GM23248 (cell line): ENCODE measurements around the gene RAB35. TPM values are rescaled to one million over a fixed set of nuclear protein-coding genes. Genes with fewer than 3 reads are reported as not detected.

Source experiments
- DNase-seq: peaks from one replicate; pipeline ENCODE4 v3.0.0-alpha.2; 2015
- H2AFZ ChIP-seq: fragments of 200-600 bp; sonication (generic); 2 replicates; pipeline ENCODE4 v1.6.1; 2016; ENCODE audit warnings: antibody characterized with exemption
- H3F3A ChIP-seq: fragments of 200-600 bp; sonication (generic); 2 replicates; pipeline ENCODE4 v1.6.1; 2016; ENCODE audit warnings: mild to moderate bottlenecking, antibody characterized with exemption, mixed run types; ENCODE audit not compliant: insufficient read depth
- H3K27ac ChIP-seq: fragments of 200-600 bp; sonication (generic); 2 replicates; pipeline ENCODE4 v1.5.1; 2016; ENCODE audit warnings: mild to moderate bottlenecking
- H3K27me3 ChIP-seq: fragments of 200-600 bp; sonication (generic); replicated peaks from 2 replicates; pipeline ENCODE4 v1.6.1; 2016; ENCODE audit warnings: mild to moderate bottlenecking; ENCODE audit not compliant: insufficient read depth
- H3K36me3 ChIP-seq: fragments of 200-600 bp; sonication (generic); 2 replicates; pipeline ENCODE4 v1.6.1; 2016; ENCODE audit warnings: low read depth, mild to moderate bottlenecking
- H3K4me1 ChIP-seq: fragments of 200-600 bp; sonication (generic); 2 replicates; pipeline ENCODE4 v1.6.1; 2016; ENCODE audit warnings: mild to moderate bottlenecking; ENCODE audit not compliant: insufficient read depth
- H3K4me2 ChIP-seq: fragments of 200-600 bp; sonication (generic); one replicate; pipeline ENCODE4 v1.6.1; 2016; ENCODE audit warnings: mild to moderate bottlenecking; ENCODE audit not compliant: unreplicated experiment
- H3K4me3 ChIP-seq: fragments of 200-600 bp; sonication (generic); 2 replicates; pipeline ENCODE4 v1.5.1; 2016; ENCODE audit warnings: mild to moderate bottlenecking
- H3K79me2 ChIP-seq: fragments of 200-600 bp; sonication (generic); 2 replicates; pipeline ENCODE4 v1.6.1; 2016; ENCODE audit warnings: mild to moderate bottlenecking; ENCODE audit not compliant: insufficient read depth
- H3K9ac ChIP-seq: fragments of 200-600 bp; sonication (generic); 2 replicates; pipeline ENCODE4 v1.6.1; 2016; ENCODE audit warnings: mild to moderate bottlenecking
- H3K9me2 ChIP-seq: fragments of 200-600 bp; sonication (generic); 2 replicates; pipeline ENCODE4 v1.6.1; 2016; ENCODE audit warnings: mixed run types, mild to moderate bottlenecking, moderate library complexity; ENCODE audit not compliant: insufficient read depth
- H3K9me3 ChIP-seq: fragments of 200-600 bp; sonication (generic); one replicate; pipeline ENCODE4 v1.6.1; 2017; ENCODE audit warnings: low read depth
- H4K20me1 ChIP-seq: fragments of 200-600 bp; sonication (generic); 2 replicates; pipeline ENCODE4 v1.6.0; 2016; ENCODE audit not compliant: insufficient read depth
- EZH2 ChIP-seq: fragments of 200-600 bp; sonication (generic); IDR thresholded peaks from 2 replicates; pipeline ENCODE4 v1.6.1; 2018; ENCODE audit warnings: antibody characterized with exemption, mild to moderate bottlenecking; ENCODE audit not compliant: insufficient read depth, poor library complexity, severe bottlenecking
- EZH2phosphoT487 ChIP-seq: fragments of 200-600 bp; sonication (generic); IDR thresholded peaks from 2 replicates; pipeline ENCODE4 v1.6.1; 2018; ENCODE audit warnings: antibody characterized with exemption, moderate library complexity, mild to moderate bottlenecking, low read depth; ENCODE audit not compliant: insufficient read depth
- WGBS, 2 experiments: methylation state at CpG; one replicate each; pipeline ENCODE4 v1.1.6; 2015 to 2017; ENCODE audit warnings: low lambda C conversion rate in 2 of 2, low coverage in 1 of 2; ENCODE audit errors: missing lambda C conversion rate in 2 of 2; 5-methylcytosine and 5-hydroxymethylcytosine counted together
- in situ Hi-C: fragments of 300-500 bp; cut with MboI; formaldehyde crosslinking; loops from 2 replicates; pipeline ENCODE4 v1.15.0; 2020
- polyA plus RNA-seq: library from polyadenylated mRNA; unstranded; fragments of >200 nt; fragmentation: Nextera tagmentation; extraction: Ambion mirVana; gene quantifications from 2 replicates; pipeline ENCODE4 v1.2.1, GENCODE V29; 2016
- total RNA-seq: library from RNA; depleted of rRNA; stranded (reverse); fragments of >200 nt; shearing (Covaris generic); gene quantifications from 2 replicates; pipeline ENCODE4 v1.2.3, GENCODE V29; 2014

The RAB35 gene
- total and polyA plus RNA-seq, 2 experiments from 2014 or later = 28.7 to 37.1 TPM

DNA sequence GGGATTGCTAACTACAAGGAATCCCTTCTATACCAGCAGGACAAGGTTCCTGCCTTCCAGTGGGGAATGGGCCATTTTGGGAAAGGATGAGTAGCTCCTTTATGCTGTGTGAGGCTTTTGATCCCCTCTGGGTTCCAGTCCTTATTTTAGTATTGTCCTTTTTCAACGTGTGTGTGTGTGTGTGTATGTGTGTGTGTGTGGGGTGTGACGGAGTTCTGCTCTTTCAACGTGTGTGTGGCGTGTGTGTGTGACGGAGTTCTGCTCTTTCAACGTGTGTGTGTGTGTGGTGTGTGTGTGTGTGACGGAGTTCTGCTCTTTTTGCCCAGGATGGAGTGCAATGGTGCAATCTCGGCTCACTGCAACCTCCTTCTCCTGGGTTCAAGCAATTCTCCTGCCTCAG lies 27.4 kb downstream of the RAB35 start:
- Histone ChIP-seq H3K4me3 (no peak overlapping the region), H3K4me1 (peaks cover 3% of the 10 kb centered on the region; the same call in 1 of the 2 replicates), H3K9ac (no peak overlapping the region), H3F3A (peaks cover 11% of the 10 kb centered on the region), H3K79me2 (no peaks in the 10 kb centered on the region), H4K20me1 (no peaks in the 10 kb centered on the region), H3K27me3 (no peaks in the 10 kb centered on the region), H3K27ac (no peak overlapping the region), H3K9me3 (no peaks in the 10 kb centered on the region), H2AFZ (no peak overlapping the region), H3K4me2 (no peak overlapping the region), H3K36me3 (no peaks in the 10 kb centered on the region), H3K9me2 (no peaks in the 10 kb centered on the region)
- in situ Hi-C loops = no loop called here
- DNase-seq = no peak
- 19 to 24% methylated on average over 8 of the region's 8 CpGs for WGBS, 2 experiments
- TF ChIP-seq EZH2 (no peak), EZH2phosphoT487 (no peak)

DNA sequence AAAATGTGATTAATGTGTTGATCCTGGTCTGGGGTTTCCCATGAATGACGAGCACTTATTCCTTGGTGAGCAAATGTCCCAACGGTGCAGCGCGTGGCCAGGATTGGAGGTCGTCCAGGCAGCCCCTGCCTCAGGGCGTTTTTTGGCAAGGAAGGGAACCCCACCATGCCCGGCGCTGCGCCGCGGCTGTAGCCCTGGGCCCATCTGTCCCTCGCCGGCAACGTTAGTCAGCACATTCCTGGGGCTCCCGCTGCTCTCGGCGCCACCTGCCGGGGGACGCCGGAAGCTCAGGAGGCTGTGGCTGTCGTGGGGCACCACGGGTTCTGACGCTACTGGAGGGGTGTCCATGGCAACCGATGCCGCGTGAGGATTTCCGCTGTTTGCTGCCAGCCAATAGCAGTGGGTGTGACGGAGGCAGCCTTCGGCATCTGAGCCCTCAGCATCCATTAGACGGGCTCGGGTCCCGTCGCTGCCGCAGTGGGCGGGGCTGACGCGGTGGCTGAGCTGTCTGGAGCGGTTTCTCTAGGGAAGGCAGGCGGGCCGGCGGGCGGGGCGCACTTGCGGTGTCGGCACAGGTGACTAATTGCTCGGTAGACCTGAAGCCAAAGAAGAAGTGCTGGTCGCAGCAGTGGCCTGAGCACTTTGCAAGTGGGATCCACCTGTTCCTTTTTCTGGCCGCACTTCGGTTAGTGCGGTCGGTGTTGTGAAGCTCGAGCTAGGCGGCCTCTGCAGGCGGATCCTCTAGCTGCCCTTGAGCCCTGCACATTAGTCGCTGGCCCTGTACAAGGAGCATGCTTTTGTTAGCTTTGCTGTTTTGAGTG lies 29.5 kb downstream of the RAB35 start:
- DNase-seq = peak; percentile 99
- H3K4me3 ChIP-seq = peak overlapping the region; percentile 68
- H3K9ac ChIP-seq = peak overlapping the region; percentile 69
- TF ChIP-seq EZH2 (no peak), EZH2phosphoT487 (no peak)
- in situ Hi-C loops = no loop called here
- H3K79me2 ChIP-seq = no peaks in the 10 kb centered on the region
- H3K9me3 ChIP-seq = no peaks in the 10 kb centered on the region
- H3K4me1 ChIP-seq = peaks cover 3% of the 10 kb centered on the region; the same call in 1 of the 2 replicates
- peak overlapping the region; percentile 83 for H3K4me2 ChIP-seq
- H3K27me3 ChIP-seq = no peaks in the 10 kb centered on the region
- H3K9me2 ChIP-seq = no peaks in the 10 kb centered on the region
- H3K27ac ChIP-seq = peak overlapping the region; percentile 47
- H3F3A ChIP-seq = peaks cover 11% of the 10 kb centered on the region
- 1% methylated on average over 54 to 55 of the region's 55 CpGs for WGBS, 2 experiments
- no peaks in the 10 kb centered on the region for H4K20me1 ChIP-seq
- no peaks in the 10 kb centered on the region for H3K36me3 ChIP-seq
- peak overlapping the region; percentile 78 for H2AFZ ChIP-seq

DNA sequence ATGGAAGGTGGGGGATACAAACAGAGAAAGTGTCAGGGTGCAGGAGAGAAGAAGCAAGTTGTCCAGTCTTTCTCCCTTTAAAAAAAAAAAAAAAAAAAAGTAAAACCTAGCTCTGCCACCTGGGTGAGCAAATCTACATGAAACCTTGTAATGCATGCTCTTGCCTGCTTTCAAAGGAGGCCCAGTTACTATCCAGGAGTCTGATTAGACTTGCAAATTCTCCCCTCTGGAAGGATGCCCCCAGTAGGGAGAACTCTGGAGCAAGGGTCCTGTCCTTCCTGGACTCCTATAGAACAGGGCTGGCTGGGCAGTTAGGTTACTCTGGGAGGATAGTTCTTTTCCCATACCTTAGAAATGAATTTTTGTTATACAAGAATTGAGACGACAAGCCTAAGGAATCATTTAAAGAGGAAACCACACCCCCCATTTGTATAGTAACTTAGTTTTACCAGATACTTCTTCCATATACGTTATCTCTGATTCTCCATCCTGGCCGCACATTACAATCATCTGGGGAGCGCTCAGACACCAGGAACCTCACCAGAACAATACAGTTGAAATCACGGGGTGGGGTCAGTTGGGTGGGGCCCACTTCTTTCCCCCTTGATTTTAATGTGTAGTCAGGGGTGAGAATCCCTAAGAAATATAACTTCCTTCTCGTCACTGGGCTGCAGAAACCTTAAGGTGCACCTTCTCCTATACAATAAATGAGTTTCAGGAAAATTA lies 30.5 kb downstream of the RAB35 start:
- H3K9me3 ChIP-seq = no peaks in the 10 kb centered on the region
- peak overlapping the region; percentile 78; the same call in 1 of the 2 replicates for H2AFZ ChIP-seq
- TF ChIP-seq EZH2 (no peak), EZH2phosphoT487 (no peak)
- WGBS, 2 experiments = 54 to 55% methylated on average over 6 of the region's 6 CpGs
- H3K4me1 ChIP-seq = peaks cover 3% of the 10 kb centered on the region; the same call in 1 of the 2 replicates
- no peaks in the 10 kb centered on the region for H3K9me2 ChIP-seq
- in situ Hi-C loops = no loop called here
- H3K4me2 ChIP-seq = peak overlapping the region; percentile 83
- no peaks in the 10 kb centered on the region for H3K27me3 ChIP-seq
- no peaks in the 10 kb centered on the region for H4K20me1 ChIP-seq
- peak overlapping the region; percentile 69 for H3K9ac ChIP-seq
- peak overlapping the region; percentile 68 for H3K4me3 ChIP-seq
- H3F3A ChIP-seq = peaks cover 11% of the 10 kb centered on the region
- H3K36me3 ChIP-seq = no peaks in the 10 kb centered on the region
- no peaks in the 10 kb centered on the region for H3K79me2 ChIP-seq
- H3K27ac ChIP-seq = peak overlapping the region; percentile 41
- DNase-seq = no peak

DNA sequence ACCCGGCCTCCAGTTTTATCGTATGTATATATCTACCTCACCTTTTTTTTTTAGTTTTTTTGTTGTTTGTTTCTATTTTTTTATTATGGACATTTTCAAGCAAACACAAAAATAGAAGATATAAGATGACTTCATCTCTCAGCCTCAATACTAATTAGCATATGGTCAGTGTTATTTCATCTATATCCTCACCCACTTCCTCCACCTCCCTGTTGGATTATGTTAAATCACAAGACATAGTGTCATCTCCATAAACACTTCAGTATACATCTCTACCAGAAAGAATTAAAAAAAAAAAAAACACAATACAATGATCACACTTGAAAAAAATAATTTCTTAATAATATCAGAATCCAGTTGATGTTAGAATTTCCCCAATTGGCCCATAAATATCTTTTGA lies 34.9 kb downstream of the RAB35 start:
- Histone ChIP-seq H4K20me1 (no peaks in the 10 kb centered on the region), H3K9me2 (no peaks in the 10 kb centered on the region), H3K79me2 (no peaks in the 10 kb centered on the region), H3K9ac (no peak overlapping the region), H3K4me1 (peaks cover 3% of the 10 kb centered on the region; the same call in 1 of the 2 replicates), H3K4me2 (no peak overlapping the region), H3K27me3 (peaks cover 8% of the 10 kb centered on the region; the same call in 1 of the 2 replicates), H3K27ac (no peak overlapping the region), H3F3A (no peaks in the 10 kb centered on the region), H2AFZ (no peak overlapping the region), H3K9me3 (no peaks in the 10 kb centered on the region), H3K36me3 (no peaks in the 10 kb centered on the region), H3K4me3 (no peak overlapping the region)
- WGBS, 2 experiments = 63 to 72% methylated on average over 2 of the region's 2 CpGs
- TF ChIP-seq EZH2phosphoT487 (no peak), EZH2 (no peak)
- no peak for DNase-seq
- in situ Hi-C loops = no loop called here
